GM12872 (cell line): ENCODE data around the gene BCAS1.

ENCODE experiments used
- CTCF ChIP-seq: IDR thresholded peaks from 3 replicates; pipeline ENCODE4 v1.5.1; 2011; ENCODE audit warnings: low read depth, mild to moderate bottlenecking, low read length, moderate library complexity; ENCODE audit not compliant: insufficient read depth

Gene BCAS1

DNA sequence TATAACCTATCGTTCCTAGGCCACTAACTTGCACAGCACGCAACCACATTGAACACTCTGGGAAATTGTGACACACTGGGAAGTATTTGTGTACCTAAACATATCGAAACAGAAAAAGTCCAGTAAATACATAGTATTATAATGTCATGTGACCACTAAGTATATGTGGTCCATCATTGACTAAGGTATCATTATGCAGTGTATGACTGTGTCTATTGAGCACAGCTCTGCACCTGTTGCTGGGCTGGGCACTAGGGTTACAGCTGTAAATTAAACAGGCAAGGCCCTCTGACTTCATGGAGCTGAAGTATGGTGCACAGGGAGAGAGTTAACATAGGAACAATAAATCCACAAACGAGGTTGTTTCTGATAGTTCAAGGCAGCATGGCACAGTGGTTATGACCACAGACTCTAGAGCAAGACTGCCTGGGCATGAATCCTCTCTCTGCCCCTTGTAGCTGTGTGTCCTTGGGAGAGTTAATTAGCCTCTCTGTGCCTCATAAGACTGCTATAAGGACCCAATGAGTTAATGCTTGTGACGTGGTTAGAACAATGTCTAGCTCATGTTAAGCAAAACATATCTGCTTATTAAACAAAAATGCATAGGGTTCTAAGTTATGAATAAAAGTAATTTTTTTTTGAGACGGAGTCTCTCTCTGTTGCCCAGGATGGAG lies 10.6 kb downstream of the BCAS1 start:
- no peak for TF ChIP-seq CTCF

GRCh38 chr20:54058420-54059139 lies 11.8 kb downstream of the BCAS1 start:
- no peak for TF ChIP-seq CTCF

DNA sequence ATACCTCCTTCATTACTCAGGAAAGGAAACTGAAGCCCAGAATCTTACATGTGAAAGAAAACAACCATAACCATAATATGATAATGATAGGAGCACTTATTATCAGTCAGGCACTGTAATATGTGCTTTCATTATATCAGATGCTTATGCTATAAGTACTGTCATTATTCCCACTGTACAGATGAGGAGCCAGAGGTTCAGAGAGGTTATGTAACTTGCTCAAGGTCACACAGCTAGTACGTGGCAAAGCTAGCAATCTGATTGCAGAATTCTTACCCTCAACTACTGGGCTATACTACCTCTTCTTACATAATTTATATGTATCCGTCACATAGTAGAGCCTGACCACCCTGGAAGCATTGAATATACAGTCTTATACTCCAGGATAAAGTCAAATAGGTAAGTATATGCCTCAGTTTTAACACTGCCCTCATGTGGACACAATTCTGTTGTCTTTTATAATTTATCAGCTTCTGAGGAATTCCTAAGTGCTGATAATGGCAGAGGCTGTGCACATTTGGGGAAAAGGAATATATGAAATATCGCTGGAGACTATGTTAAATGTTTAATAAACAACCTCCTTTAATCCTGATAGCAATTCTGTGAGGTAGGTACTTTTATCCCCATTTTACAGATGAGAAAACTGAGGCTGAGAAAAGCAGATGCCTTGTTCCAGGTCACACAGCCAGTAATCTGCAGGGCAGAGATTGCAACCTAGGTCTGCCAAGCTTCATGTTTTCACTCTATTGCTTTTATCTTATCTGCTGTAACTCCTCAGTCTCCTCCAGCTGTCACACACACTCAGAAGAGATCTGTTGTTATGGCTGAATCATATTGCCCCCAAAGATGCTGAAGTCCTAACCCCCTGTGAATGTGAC lies 13.4 kb downstream of the BCAS1 start:
- TF ChIP-seq CTCF, result no peak

DNA sequence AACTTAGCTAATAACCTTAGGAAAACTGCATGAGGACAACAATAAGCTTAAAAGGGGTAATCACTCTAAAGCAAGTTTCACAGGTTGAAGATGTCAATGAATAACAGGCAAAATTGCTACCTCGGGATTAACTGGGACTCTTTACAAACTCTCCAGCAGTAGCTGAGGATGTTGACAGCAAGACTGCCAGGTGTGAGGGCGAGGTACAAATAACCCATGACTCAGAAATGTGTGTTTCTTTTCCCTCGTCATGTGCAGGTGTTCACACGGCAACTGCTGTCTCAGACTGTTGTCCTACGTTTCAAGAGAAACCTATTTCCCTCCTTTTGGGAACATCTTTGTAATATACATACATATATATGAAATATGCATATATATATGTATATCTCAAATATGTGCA lies 15.9 kb downstream of the BCAS1 start:
- no peak for TF ChIP-seq CTCF

- TF ChIP-seq CTCF, result no peak
Measured at GRCh38 chr20:54051068-54051467, 19.3 kb downstream of the BCAS1 start.

GRCh38 chr20:54048891-54049545 lies 21.4 kb downstream of the BCAS1 start:
- TF ChIP-seq CTCF, result no peak

GRCh38 chr20:54048481-54048880 lies 21.9 kb downstream of the BCAS1 start:
- no peak for TF ChIP-seq CTCF
